HL-60/S4 (cell line): ENCODE data around the gene VANGL2.
"Not testable (repeated sequence)": the region's sequence is repeated elsewhere in the genome, so short reads cannot be mapped to it uniquely, and the experiment has no call there.

ENCODE experiments used
- in situ Hi-C: fragments of 300-500 bp; cut with MboI; formaldehyde crosslinking; loops from 2 replicates; pipeline ENCODE4 v1.14.3; 2022; ENCODE audit warnings: low sequenced_read_pairs

VANGL2 gene

GRCh38 chr1:160369087-160369486 is 31.3 kb upstream of the VANGL2 start:
- in situ Hi-C loops, result no loop called here

- in situ Hi-C loops, result loop anchor here (10.0 kb wide), 1 partner anchor 276 kb away; the partner anchor contains the start of gene IGSF8
These were observed 29.6 kb upstream of the VANGL2 start for GRCh38 chr1:160370561-160371345.

- in situ Hi-C loops, result loop anchor here (10.0 kb wide), 1 partner anchor 276 kb away; the partner anchor contains the start of gene IGSF8
These were observed 29.1 kb upstream of the VANGL2 start for GRCh38 chr1:160371346-160371631.

- in situ Hi-C loops, result loop anchor here (10.0 kb wide), 1 partner anchor 277 kb away; the partner anchor contains the start of gene IGSF8
These were observed 28.6 kb upstream of the VANGL2 start for GRCh38 chr1:160371756-160372155.

- in situ Hi-C loops, result loop anchor here (10.0 kb wide), 1 partner anchor 279 kb away; the partner anchor contains the start of gene IGSF8
These were observed 26.7 kb upstream of the VANGL2 start for GRCh38 chr1:160373696-160374095.

GRCh38 chr1:160374306-160375110 is 25.9 kb upstream of the VANGL2 start:
- in situ Hi-C loops, result loop anchor here (10.0 kb wide), 1 partner anchor 280 kb away; the partner anchor contains the start of gene IGSF8

- in situ Hi-C loops, result loop anchor here (10.0 kb wide), 1 partner anchor 281 kb away; the partner anchor contains the start of gene IGSF8
These were observed 24.4 kb upstream of the VANGL2 start for GRCh38 chr1:160375788-160376524.

- in situ Hi-C loops, result loop anchor here (10.0 kb wide), 1 partner anchor 282 kb away; the partner anchor contains the start of gene IGSF8
These were observed 23.7 kb upstream of the VANGL2 start for GRCh38 chr1:160376525-160377131.

GRCh38 chr1:160377585-160378206 is 22.7 kb upstream of the VANGL2 start:
- in situ Hi-C loops, result loop anchor here (10.0 kb wide), 1 partner anchor 283 kb away; the partner anchor contains the start of gene IGSF8

- in situ Hi-C loops, result not testable (repeated sequence)
These were observed 15.6 kb upstream of the VANGL2 start for GRCh38 chr1:160384812-160385211.

GRCh38 chr1:160388406-160388805 is 12.0 kb upstream of the VANGL2 start:
- in situ Hi-C loops, result not testable (repeated sequence)

- in situ Hi-C loops, result no loop called here
These were observed 5.7 kb upstream of the VANGL2 start for GRCh38 chr1:160394673-160395072.

- in situ Hi-C loops, result no loop called here
These were observed 2.7 kb upstream of the VANGL2 start for GRCh38 chr1:160397651-160398050.

- in situ Hi-C loops, result no loop called here
These were observed 1.5 kb upstream of the VANGL2 start for GRCh38 chr1:160398823-160399222.

- in situ Hi-C loops, result no loop called here
These were observed 681 bp upstream of the VANGL2 start for GRCh38 chr1:160399544-160400222.

- in situ Hi-C loops, result no loop called here
These were observed 502 bp downstream of the VANGL2 start for GRCh38 chr1:160400646-160401486.

GRCh38 chr1:160401487-160401805 is 1.1 kb downstream of the VANGL2 start:
- in situ Hi-C loops, result no loop called here

- in situ Hi-C loops, result no loop called here
These were observed 1.8 kb downstream of the VANGL2 start for GRCh38 chr1:160402001-160402795.
